Body of pancreas (tissue), 4 donors: ENCODE results near the gene QRICH2.
"Not testable (repeated sequence)": the region's sequence is repeated elsewhere in the genome, so short reads cannot be mapped to it uniquely, and the experiment has no call there.

ENCODE experiments used
- CTCF ChIP-seq, 7 experiments: fragments of 450-650 bp in 4 of 7; fragments of 200-600 bp in 3 of 7; sonication (generic) in 3 of 7; IDR thresholded peaks; one replicate each; pipeline ENCODE4 v1.5.1; 2016 to 2019; ENCODE audit warnings: antibody characterized with exemption in 7 of 7
- POLR2A ChIP-seq, 3 donors: fragments of 450-650 bp; IDR thresholded peaks; one replicate each; pipeline ENCODE4 v1.6.1; 2016; ENCODE audit warnings: antibody characterized with exemption in 3 of 3, mild to moderate bottlenecking in 2 of 3

GRCh38 chr17:76226749-76227148, 81.3 kb downstream of the QRICH2 start:
- not testable (repeated sequence) for TF ChIP-seq POLR2A, CTCF (IDR thresholded peaks at IDR 0.05)
